Adrenal gland (tissue), 19 donors: Measurements from ENCODE around the gene AMIGO2. TPM values are rescaled to one million over a fixed set of nuclear protein-coding genes. Genes with fewer than 3 reads are reported as not detected.

Experiments used
- DNase-seq, 7 donors: peaks; one replicate each; pipeline ENCODE4 v3.0.0-alpha.2; 2019 to 2020
- H3K27ac ChIP-seq, 5 donors: fragments of 200-600 bp; sonication (generic) in 4 of 5; 1 replicate in 3 of 5; 2 replicates in 2 of 5; pipeline versions ENCODE4 v1.5.1 to v1.8.0; 2016 to 2020; ENCODE audit warnings: mild to moderate bottlenecking in 1 of 5
- H3K27me3 ChIP-seq: fragments of 200-600 bp; 2 replicates; pipeline ENCODE4 v1.8.0; 2021
- H3K36me3 ChIP-seq, 2 donors: fragments of 200-600 bp; replicated peaks in 1 of 2; 1 replicate in 1 of 2; 2 replicates in 1 of 2; pipeline versions ENCODE4 v1.5.1 to v1.8.0; 2018 to 2022
- H3K4me1 ChIP-seq, 2 donors: fragments of 200-600 bp; replicated peaks in 1 of 2; 1 replicate in 1 of 2; 2 replicates in 1 of 2; pipeline versions ENCODE4 v1.5.1 to v1.8.0; 2018 to 2021
- H3K4me3 ChIP-seq, 4 donors: fragments of 200-600 bp; sonication (generic) in 3 of 4; one replicate each; pipeline ENCODE4 v1.5.1; 2016 to 2018
- H3K9me3 ChIP-seq, 3 donors: fragments of 200-600 bp; sonication (generic) in 1 of 3; replicated peaks in 1 of 3; 1 replicate in 2 of 3; 2 replicates in 1 of 3; pipeline versions ENCODE4 v1.5.1 to v1.8.0; 2016 to 2021
- CTCF ChIP-seq, 6 experiments: fragments of 450-650 bp in 4 of 6; fragments of 200-600 bp in 2 of 6; sonication (generic) in 1 of 6; IDR thresholded peaks; 1 replicate in 5 of 6; 2 replicates in 1 of 6; pipeline versions ENCODE4 v1.5.1 to v1.8.0; 2016 to 2021; ENCODE audit warnings: antibody characterized with exemption in 6 of 6, mild to moderate bottlenecking in 2 of 6, moderate library complexity in 1 of 6
- POLR2A ChIP-seq, 2 donors: fragments of 450-650 bp; IDR thresholded peaks; one replicate each; pipeline ENCODE4 v1.6.1; 2017; ENCODE audit warnings: antibody characterized with exemption in 2 of 2, mild to moderate bottlenecking in 2 of 2, moderate library complexity in 1 of 2
- WGBS, 4 donors: extraction: QIAGEN DNeasy Blood & Tissue Kit in 2 of 4; methylation state at CpG; one replicate each; pipeline versions ENCODE4 v1.1.5 to v1.1.7; 2013 to 2017; 5-methylcytosine and 5-hydroxymethylcytosine counted together
- intact Hi-C, 2 donors: fragments of 100-400 bp; cut with DNase I; formaldehyde crosslinking; loops; one replicate each; pipeline versions ENCODE4 v1.14.1 to v1.15.0; 2022 to 2023
- long read RNA-seq, 10 donors: library from polyadenylated mRNA in 3 of 10; unstranded in 2 of 10; stranded (forward) in 1 of 10; transcript quantifications; one replicate each; pipeline ENCODE4 v2.0.0 and lab custom pipeline, GENCODE V29; 2021 to 2026
- polyA plus RNA-seq, 3 donors: library from polyadenylated mRNA; stranded (reverse); fragments of 200-250 nt in 2 of 3; fragments of 350-450 nt in 1 of 3; fragmentation: Illumina TruSeq in 1 of 3; extraction: RNeasy Lipid Tissue Mini Kit (QIAGEN cat#74804) in 1 of 3; gene quantifications; one replicate each; pipeline ENCODE4 v1.2.3, GENCODE V29; 2013 to 2014
- total RNA-seq, 9 donors: library from RNA; depleted of rRNA in 4 of 9; stranded (reverse); fragments of >200 nt in 4 of 9; fragments of 120-200 nt in 1 of 9; fragmentation: NEBNext Ultra II Directional in 1 of 9; extraction: Animal tissue kit (Norgen Biotek cat#: 25700) in 1 of 9; gene quantifications; one replicate each; pipeline versions ENCODE4 v1.1.0 to v1.2.4, GENCODE V29; 2013 to 2023
- donor health status: healthy with polysubstance abuse.
- donor health status: Bipolar disorder and iron deficiency.
- donor health status: DM: yes; HTN: yes; CAD: no.
- donor health status: DM: no; HTN: no; CAD: no.
- donor health status: DM: no; HTN: no; CAD: no.
- donor health status: DM: yes; HTN: yes; CAD: no.

Gene AMIGO2
- total RNA-seq (10 to 100 TPM; 16.5 to 34.7 (median 29.9) TPM), polyA plus RNA-seq (10 to 100 TPM; 10.6 to 40.4 (median 22.7) TPM)
- long read RNA-seq, donor 1, transcript AMIGO2-203 (3 exons, 2,856 nt), result major isoform, 13 of 35 reads
- long read RNA-seq, donor 1, transcript AMIGO2-201 (2 exons, 3,763 nt), result minor isoform, 12 of 35 reads
- long read RNA-seq, donor 1, partial matches to known transcripts, result 0 of 35 reads
- long read RNA-seq, donor 1, other reads (novel, unspliced or antisense), result 9 of 35 reads
- long read RNA-seq, donor 2, transcript AMIGO2-201 (2 exons, 3,763 nt), result major isoform, 16 of 32 reads
- long read RNA-seq, donor 2, transcript AMIGO2-203 (3 exons, 2,856 nt), result minor isoform, 7 of 32 reads
- long read RNA-seq, donor 2, partial matches to known transcripts, result 6 of 32 reads
- long read RNA-seq, donor 2, other reads (novel, unspliced or antisense), result 0 of 32 reads
- long read RNA-seq, donor 3, transcript AMIGO2-203 (3 exons, 2,856 nt), result minor isoform, 10 of 23 reads
- long read RNA-seq, donor 3, transcript AMIGO2-201 (2 exons, 3,763 nt), result major isoform, 12 of 23 reads
- long read RNA-seq, donor 3, partial matches to known transcripts, result 0 of 23 reads
- long read RNA-seq, donor 3, other reads (novel, unspliced or antisense), result 0 of 23 reads
- long read RNA-seq, donor 4, transcript AMIGO2-203 (3 exons, 2,856 nt), result minor isoform, 5 of 29 reads
- long read RNA-seq, donor 4, transcript AMIGO2-201 (2 exons, 3,763 nt), result major isoform, 15 of 29 reads
- long read RNA-seq, donor 4, partial matches to known transcripts, result 1 of 29 reads
- long read RNA-seq, donor 4, other reads (novel, unspliced or antisense), result 7 of 29 reads
- long read RNA-seq, donor 5, transcript AMIGO2-203 (3 exons, 2,856 nt), result minor isoform, 22 of 66 reads
- long read RNA-seq, donor 5, transcript AMIGO2-201 (2 exons, 3,763 nt), result major isoform, 36 of 66 reads
- long read RNA-seq, donor 5, partial matches to known transcripts, result 0 of 66 reads
- long read RNA-seq, donor 5, other reads (novel, unspliced or antisense), result 8 of 66 reads
- long read RNA-seq, donor 6, result 0 reads
- long read RNA-seq, donor 7, partial matches to known transcripts, result 0 of 4 reads
- long read RNA-seq, donor 7, other reads (novel, unspliced or antisense), result 0 of 4 reads
- long read RNA-seq, donor 8, transcript AMIGO2-201 (2 exons, 3,763 nt), result major isoform, 40 of 56 reads
- long read RNA-seq, donor 8, transcript AMIGO2-203 (3 exons, 2,856 nt), result minor isoform, 14 of 56 reads
- long read RNA-seq, donor 8, partial matches to known transcripts, result 0 of 56 reads
- long read RNA-seq, donor 8, other reads (novel, unspliced or antisense), result 0 of 56 reads
- long read RNA-seq, donor 9, transcript AMIGO2-201 (2 exons, 3,763 nt), result major isoform, 7 of 9 reads
- long read RNA-seq, donor 9, partial matches to known transcripts, result 0 of 9 reads
- long read RNA-seq, donor 9, other reads (novel, unspliced or antisense), result 0 of 9 reads
- long read RNA-seq, donor 10, partial matches to known transcripts, result 0 of 5 reads
- long read RNA-seq, donor 10, other reads (novel, unspliced or antisense), result 0 of 5 reads

- no peaks in the 10 kb centered on the region for H3K9me3 ChIP-seq
- DNase-seq, result peak; percentile 83 to 91 (median 85)
- 0 to 2% (median 1%) methylated on average over 10 to 57 of the region's 58 CpGs for WGBS, 4 donors
- H3K4me3 ChIP-seq, result peak within 1 kb of the TSS; percentile 24 to 90 (median 57)
- TF ChIP-seq CTCF (IDR thresholded peaks at IDR 0.05), result peak in 4 of 6 experiments; percentile 19 to 39 (median 32)
- TF ChIP-seq POLR2A (IDR thresholded peaks at IDR 0.05), result peak; percentile 17 to 69
- H3K4me1 ChIP-seq, result peaks cover 6 to 42% of the 10 kb centered on the region in 2 donors
- H3K27me3 ChIP-seq, result no peaks in the 10 kb centered on the region
- intact Hi-C loops, result loop anchor here in 1 of 2 donors (5.0 to 10.0 kb wide), 2 partner anchors 42 to 145 kb away; no protein-coding TSS in a partner anchor
- H3K27ac ChIP-seq, result peak within 1 kb of the TSS; percentile 68 to 93 (median 90)
- H3K36me3 ChIP-seq, result no peaks in the 10 kb centered on the region
Measured at GRCh38 chr12:47079468-47079980, at the start of gene AMIGO2, which contains the start of gene PCED1B. AMIGO2 (minus strand) TSS chr12:47079959; CDS start chr12:47079002, 957 bp downstream. PCED1B (plus strand) TSS chr12:47079621; CDS start chr12:47235064, 155,443 bp downstream.

GRCh38 chr12:47126246-47126645 lies 46.5 kb upstream of the AMIGO2 start:
- 90 to 100% (median 96%) methylated on average over 1 of the region's 1 CpG for WGBS, 4 donors
- no peaks in the 10 kb centered on the region for H3K9me3 ChIP-seq
- intact Hi-C loops, result no loop called here
- H3K27me3 ChIP-seq, result no peaks in the 10 kb centered on the region
- no peaks in the 10 kb centered on the region for H3K36me3 ChIP-seq
- TF ChIP-seq POLR2A (IDR thresholded peaks at IDR 0.05), result no peak
- no peak for TF ChIP-seq CTCF (IDR thresholded peaks at IDR 0.05)
- peaks cover 0 to 3% of the 10 kb centered on the region in 2 donors for H3K4me1 ChIP-seq
- H3K27ac ChIP-seq, result no peak overlapping the region
- DNase-seq, result no peak
- H3K4me3 ChIP-seq, result no peak overlapping the region

- Histone ChIP-seq H3K4me1 (no peaks in the 10 kb centered on the region), H3K27me3 (no peaks in the 10 kb centered on the region), H3K9me3 (no peaks in the 10 kb centered on the region), H3K4me3 (no peak overlapping the region), H3K27ac (no peak overlapping the region), H3K36me3 (no peaks in the 10 kb centered on the region)
- TF ChIP-seq CTCF (IDR thresholded peaks at IDR 0.05) (no peak), POLR2A (IDR thresholded peaks at IDR 0.05) (no peak)
- 41 to 68% (median 57%) methylated on average over 1 of the region's 1 CpG for WGBS, 4 donors
- DNase-seq, result no peak
- intact Hi-C loops, result no loop called here
Measured at GRCh38 chr12:47124451-47124850, 44.7 kb upstream of the AMIGO2 start.
